Amniotic stem cell (primary cell): ENCODE data around the gene UNC13A.
"Not testable (repeated sequence)": the region's sequence is repeated elsewhere in the genome, so short reads cannot be mapped to it uniquely, and the experiment has no call there.

Experiments
- DNase-seq: peaks from one replicate; lab custom pipeline; 2025; lab: John Stamatoyannopoulos, UW

The UNC13A gene

GRCh38 chr19:17567940-17568339 is 120.2 kb downstream of the UNC13A start:
- no peak for DNase-seq

- no peak for DNase-seq
These were observed 122.5 kb downstream of the UNC13A start for GRCh38 chr19:17565611-17566010.

- no peak for DNase-seq
These were observed 123.4 kb downstream of the UNC13A start for GRCh38 chr19:17564781-17565180.

- no peak for DNase-seq
These were observed 125.6 kb downstream of the UNC13A start for GRCh38 chr19:17562561-17562960.

- DNase-seq = no peak
These were observed 126.1 kb downstream of the UNC13A start for GRCh38 chr19:17562097-17562496.

- DNase-seq = no peak
These were observed 128.0 kb downstream of the UNC13A start for GRCh38 chr19:17560205-17560595.

- no peak for DNase-seq
These were observed 130.7 kb downstream of the UNC13A start for GRCh38 chr19:17557466-17557865.

GRCh38 chr19:17556995-17557394 is 131.2 kb downstream of the UNC13A start:
- DNase-seq = no peak

GRCh38 chr19:17555929-17556813 is 132.0 kb downstream of the UNC13A start:
- no peak for DNase-seq

GRCh38 chr19:17555480-17555928 is 132.7 kb downstream of the UNC13A start, which contains the start of gene COLGALT1:
TSS of gene COLGALT1 (plus strand) at chr19:17555649. CDS start at chr19:17555714, 65 bp downstream.
- DNase-seq = peak; percentile 96

GRCh38 chr19:17554968-17555479 is 133.1 kb downstream of the UNC13A start:
- DNase-seq = no peak

GRCh38 chr19:17553256-17553655 is 134.9 kb downstream of the UNC13A start:
- peak; percentile 42 for DNase-seq

- not testable (repeated sequence) for DNase-seq
These were observed 135.4 kb downstream of the UNC13A start for GRCh38 chr19:17552735-17553134.
